ENCODE measurements around the gene TSEN34. TPM values are rescaled to one million over a fixed set of nuclear protein-coding genes. Genes with fewer than 3 reads are reported as not detected.

TSEN34 gene
- total RNA-seq, 1 experiment from 2014 or later = 52.2 TPM

- H3K36me3 Mint-ChIP-seq (ENCODE audit: insufficient read depth, unreplicated experiment) = peaks cover 93% of the 10 kb centered on the region
- CTCF ChIA-PET = interaction anchor here (0.6 to 3.7 kb wide), 10 partner anchors 16 to 395 kb away, joined by 3 to 35 read pairs (median 7); partner anchors contain the start of genes CNOT3, LENG1, MYADM and TMC4
- DNase-seq = peak; percentile 54
- H3K4me1 Mint-ChIP-seq (ENCODE audit: low read depth, unreplicated experiment) = peaks cover 27% of the 10 kb centered on the region
- H3K4me3 Mint-ChIP-seq (ENCODE audit: low read depth, unreplicated experiment) = peak overlapping the region; percentile 82
- no peaks in the 10 kb centered on the region for H3K27me3 Mint-ChIP-seq (ENCODE audit: unreplicated experiment)
- H3K9me3 Mint-ChIP-seq (ENCODE audit: low read depth, unreplicated experiment) = no peaks in the 10 kb centered on the region
- TF ChIP-seq, protein P1, sequence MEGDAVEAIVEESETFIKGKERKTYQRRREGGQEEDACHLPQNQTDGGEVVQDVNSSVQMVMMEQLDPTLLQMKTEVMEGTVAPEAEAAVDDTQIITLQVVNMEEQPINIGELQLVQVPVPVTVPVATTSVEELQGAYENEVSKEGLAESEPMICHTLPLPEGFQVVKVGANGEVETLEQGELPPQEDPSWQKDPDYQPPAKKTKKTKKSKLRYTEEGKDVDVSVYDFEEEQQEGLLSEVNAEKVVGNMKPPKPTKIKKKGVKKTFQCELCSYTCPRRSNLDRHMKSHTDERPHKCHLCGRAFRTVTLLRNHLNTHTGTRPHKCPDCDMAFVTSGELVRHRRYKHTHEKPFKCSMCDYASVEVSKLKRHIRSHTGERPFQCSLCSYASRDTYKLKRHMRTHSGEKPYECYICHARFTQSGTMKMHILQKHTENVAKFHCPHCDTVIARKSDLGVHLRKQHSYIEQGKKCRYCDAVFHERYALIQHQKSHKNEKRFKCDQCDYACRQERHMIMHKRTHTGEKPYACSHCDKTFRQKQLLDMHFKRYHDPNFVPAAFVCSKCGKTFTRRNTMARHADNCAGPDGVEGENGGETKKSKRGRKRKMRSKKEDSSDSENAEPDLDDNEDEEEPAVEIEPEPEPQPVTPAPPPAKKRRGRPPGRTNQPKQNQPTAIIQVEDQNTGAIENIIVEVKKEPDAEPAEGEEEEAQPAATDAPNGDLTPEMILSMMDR (IDR thresholded peaks at IDR 0.05; ENCODE audit: unreplicated experiment) = no peak
- peak overlapping the region; percentile 25 for H3K27ac Mint-ChIP-seq (ENCODE audit: unreplicated experiment)
- no TSS peak for BruUV-seq (replicated peaks)
- intact Hi-C loops (cut with micrococcal nuclease; ENCODE audit: unreplicated experiment) = no loop called here
Measured at GRCh38 chr19:54188215-54188871, 2.8 kb upstream of the TSEN34 start.

GRCh38 chr19:54189145-54189734 is 1.9 kb upstream of the TSEN34 start, which contains the start of gene MBOAT7:
Gene MBOAT7 (minus strand): TSS chr19:54189580. CDS start chr19:54188508, 1,072 bp downstream.
- H3K36me3 Mint-ChIP-seq (ENCODE audit: insufficient read depth, unreplicated experiment) = peaks cover 91% of the 10 kb centered on the region

GRCh38 chr19:54189735-54190502 is 1.2 kb upstream of the TSEN34 start:
- H3K36me3 Mint-ChIP-seq (ENCODE audit: insufficient read depth, unreplicated experiment) = peaks cover 91% of the 10 kb centered on the region
- no TSS peak for BruUV-seq (replicated peaks)
- H3K4me1 Mint-ChIP-seq (ENCODE audit: low read depth, unreplicated experiment) = peaks cover 27% of the 10 kb centered on the region
- TF ChIP-seq, protein P1 (IDR thresholded peaks at IDR 0.05; ENCODE audit: unreplicated experiment) = no peak
- CTCF ChIA-PET = interaction anchor here (0.6 to 3.7 kb wide), 18 partner anchors 10 to 1435 kb away, joined by 3 to 35 read pairs (median 5); partner anchors contain the start of genes CNOT3, LENG1, MYADM and RPS9
- H3K27ac Mint-ChIP-seq (ENCODE audit: unreplicated experiment) = peak overlapping the region; percentile 93
- no peaks in the 10 kb centered on the region for H3K27me3 Mint-ChIP-seq (ENCODE audit: unreplicated experiment)
- no peaks in the 10 kb centered on the region for H3K9me3 Mint-ChIP-seq (ENCODE audit: low read depth, unreplicated experiment)
- intact Hi-C loops (cut with micrococcal nuclease; ENCODE audit: unreplicated experiment) = no loop called here
- peak overlapping the region; percentile 82 for H3K4me3 Mint-ChIP-seq (ENCODE audit: low read depth, unreplicated experiment)
- peak; percentile 100 for DNase-seq

More at GRCh38 chr19:54189145-54189734, 1.9 kb upstream of the TSEN34 start, which contains the start of gene MBOAT7:
- H3K27me3 Mint-ChIP-seq (ENCODE audit: unreplicated experiment) = no peaks in the 10 kb centered on the region
- DNase-seq = peak; percentile 90
- peak within 1 kb of the TSS; percentile 82 for H3K4me3 Mint-ChIP-seq (ENCODE audit: low read depth, unreplicated experiment)
- H3K27ac Mint-ChIP-seq (ENCODE audit: unreplicated experiment) = peak within 1 kb of the TSS; percentile 93
- no TSS peak for BruUV-seq (replicated peaks)
- H3K4me1 Mint-ChIP-seq (ENCODE audit: low read depth, unreplicated experiment) = peaks cover 27% of the 10 kb centered on the region
- CTCF ChIA-PET = interaction anchor here (0.5 to 3.7 kb wide), 19 partner anchors 11 to 1435 kb away, joined by 3 to 35 read pairs (median 6); partner anchors contain the start of genes CNOT3, LENG1, MYADM and RPS9
- intact Hi-C loops (cut with micrococcal nuclease; ENCODE audit: unreplicated experiment) = no loop called here
- no peaks in the 10 kb centered on the region for H3K9me3 Mint-ChIP-seq (ENCODE audit: low read depth, unreplicated experiment)
- TF ChIP-seq, protein P1 (IDR thresholded peaks at IDR 0.05; ENCODE audit: unreplicated experiment) = peak; percentile 29

DNA sequence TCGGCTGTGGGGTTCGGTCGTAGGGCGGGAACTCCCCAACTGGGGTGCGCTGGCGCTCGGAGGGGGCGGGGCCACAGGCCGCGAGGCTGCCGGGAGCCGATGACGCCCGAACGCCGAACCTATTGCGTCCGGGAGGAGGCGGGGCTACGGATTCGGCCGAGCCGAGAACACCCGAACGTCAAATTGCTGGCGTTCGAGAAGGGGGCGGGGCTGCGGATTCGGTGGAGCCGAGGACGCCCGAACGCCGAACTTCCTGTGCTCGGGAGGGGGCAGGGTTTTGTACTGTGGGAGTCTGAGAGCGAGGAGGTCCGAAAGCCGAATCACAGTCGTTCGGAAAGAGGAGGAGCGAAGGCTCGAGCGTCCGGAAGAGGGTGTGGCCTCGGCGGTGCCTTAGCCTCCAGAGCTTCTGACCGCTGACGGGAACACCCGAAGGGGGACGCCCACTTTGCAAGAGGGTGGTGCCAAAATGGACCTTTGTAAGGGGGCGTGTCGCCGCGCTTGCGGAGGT is 551 bp upstream of the TSEN34 start:
- DNase-seq = peak; percentile 100
- H3K4me3 Mint-ChIP-seq (ENCODE audit: low read depth, unreplicated experiment) = peak overlapping the region; percentile 82
- no peaks in the 10 kb centered on the region for H3K27me3 Mint-ChIP-seq (ENCODE audit: unreplicated experiment)
- H3K27ac Mint-ChIP-seq (ENCODE audit: unreplicated experiment) = peak overlapping the region; percentile 93
- H3K4me1 Mint-ChIP-seq (ENCODE audit: low read depth, unreplicated experiment) = peaks cover 27% of the 10 kb centered on the region
- intact Hi-C loops (cut with micrococcal nuclease; ENCODE audit: unreplicated experiment) = loop anchor here (1.0 kb wide), 1 partner anchor 10 kb away; the partner anchor contains the start of gene RPS9
- no TSS peak for BruUV-seq (replicated peaks)
- peaks cover 92% of the 10 kb centered on the region for H3K36me3 Mint-ChIP-seq (ENCODE audit: insufficient read depth, unreplicated experiment)
- no peaks in the 10 kb centered on the region for H3K9me3 Mint-ChIP-seq (ENCODE audit: low read depth, unreplicated experiment)
- TF ChIP-seq, protein P1 (IDR thresholded peaks at IDR 0.05; ENCODE audit: unreplicated experiment) = no peak
- CTCF ChIA-PET = interaction anchor here (1.0 to 3.7 kb wide), 6 partner anchors 10 to 398 kb away, joined by 3 to 35 read pairs (median 6); partner anchors contain the start of genes RPS9 and TMC4
